Loucy (cell line): ENCODE measurements around the gene FCGR3B.
"Not testable (repeated sequence)": the region's sequence is repeated elsewhere in the genome, so short reads cannot be mapped to it uniquely, and the experiment has no call there.

ENCODE experiments used
- CTCF ChIP-seq: fragments of 200-600 bp; sonication (generic); conservative IDR thresholded peaks from 2 replicates; pipeline ENCODE4 v1.5.1; 2014; ENCODE audit warnings: mild to moderate bottlenecking, antibody characterized with exemption, low read length
- EZH2phosphoT487 ChIP-seq: fragments of 200-600 bp; IDR thresholded peaks from 2 replicates; pipeline ENCODE4 v1.6.1; 2018; ENCODE audit warnings: antibody characterized with exemption, mild to moderate bottlenecking, moderate library complexity, borderline replicate concordance

DNA sequence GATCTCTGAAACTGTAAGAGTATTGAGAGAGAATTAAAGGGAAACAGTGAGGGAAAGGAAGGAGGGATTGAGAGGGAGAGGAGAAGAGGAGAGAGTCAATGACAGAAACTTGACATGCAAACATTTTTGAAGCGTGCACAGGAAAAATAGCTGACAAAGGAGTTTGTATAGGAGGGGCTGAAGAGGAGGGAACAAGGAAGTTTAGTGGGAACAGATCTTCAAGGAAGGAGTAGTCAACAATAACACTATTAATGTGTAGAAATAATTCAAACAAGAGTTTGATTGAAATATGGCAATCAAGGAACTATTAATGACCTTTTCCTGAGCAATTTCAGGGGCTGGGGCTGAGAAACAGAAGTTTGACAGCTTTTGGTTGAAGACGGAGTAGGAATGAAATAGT is 4.0 kb upstream of the FCGR3B start:
- not testable (repeated sequence) for TF ChIP-seq CTCF, EZH2phosphoT487
